Activated naive CD8-positive, alpha-beta T cell treated with anti-CD3 and anti-CD28 coated beads for 36 hours (primary cell): ENCODE measurements around the gene MTURN. TPM values are rescaled to one million over a fixed set of nuclear protein-coding genes. Genes with fewer than 3 reads are reported as not detected.

Experiments used
- total RNA-seq, 2 experiments: library from RNA; stranded (reverse); gene quantifications; one replicate each; pipeline ENCODE4 v1.2.3, GENCODE V29; 2021

Gene MTURN
- total RNA-seq, 2 experiments from 2014 or later, result 2.2 to 2.3 TPM

Other genes with a start within 250 kb of the MTURN start
- gene SCRN1, start 145.2 kb upstream of the MTURN start, total RNA-seq, result 1 to 10 TPM; 8.2 to 9.2 TPM
- gene FKBP14, start 108.3 kb upstream of the MTURN start, total RNA-seq, result 1 to 10 TPM; 6.9 to 7.0 TPM
- gene PLEKHA8, start 106.6 kb upstream of the MTURN start, total RNA-seq, result 10 to 100 TPM; 11.7 to 13.2 TPM
- 1 to 10 TPM; 6.9 TPM for gene ZNRF2, start 149.6 kb downstream of the MTURN start, total RNA-seq